NCI-H128 (cell line): Measurements from ENCODE around the gene ZBTB20.
A peak's percentile ranks its signal among the peaks of the same experiment; 100 is the strongest.
"Not testable (repeated sequence)": the region's sequence is repeated elsewhere in the genome, so short reads cannot be mapped to it uniquely, and the experiment has no call there.

ENCODE experiments used
- DNase-seq: peaks from one replicate; lab custom pipeline; 2025; ENCODE audit not compliant: unreplicated experiment; lab: John Stamatoyannopoulos, UW

Gene ZBTB20

GRCh38 chr3:114839476-114839875 is 307.6 kb downstream of the ZBTB20 start:
- DNase-seq: no peak

- DNase-seq: no peak
Observed at GRCh38 chr3:114838025-114838424, 309.1 kb downstream of the ZBTB20 start.

GRCh38 chr3:114834175-114834940 is 312.7 kb downstream of the ZBTB20 start:
- DNase-seq: no peak

- no peak for DNase-seq
Observed at GRCh38 chr3:114831861-114832260, 315.2 kb downstream of the ZBTB20 start.

GRCh38 chr3:114830652-114831051 is 316.4 kb downstream of the ZBTB20 start:
- no peak for DNase-seq

- no peak for DNase-seq
Observed at GRCh38 chr3:114829783-114830182, 317.3 kb downstream of the ZBTB20 start.

GRCh38 chr3:114827495-114827894 is 319.6 kb downstream of the ZBTB20 start:
- DNase-seq: peak; percentile 24

- no peak for DNase-seq
Observed at GRCh38 chr3:114824014-114824413, 323.1 kb downstream of the ZBTB20 start.

- no peak for DNase-seq
Observed at GRCh38 chr3:114823061-114823460, 324.0 kb downstream of the ZBTB20 start.

- DNase-seq: no peak
Observed at GRCh38 chr3:114816052-114816451, 331.0 kb downstream of the ZBTB20 start.

- DNase-seq: not testable (repeated sequence)
Observed at GRCh38 chr3:114812541-114813238, 334.4 kb downstream of the ZBTB20 start.

- DNase-seq: no peak
Observed at GRCh38 chr3:114809668-114810413, 337.2 kb downstream of the ZBTB20 start.

- no peak for DNase-seq
Observed at GRCh38 chr3:114804099-114804498, 343.0 kb downstream of the ZBTB20 start.

GRCh38 chr3:114803042-114803695 is 343.9 kb downstream of the ZBTB20 start:
- no peak for DNase-seq

GRCh38 chr3:114800272-114801031 is 346.6 kb downstream of the ZBTB20 start:
- DNase-seq: no peak

GRCh38 chr3:114799816-114800215 is 347.3 kb downstream of the ZBTB20 start:
- DNase-seq: no peak

GRCh38 chr3:114796796-114797195 is 350.3 kb downstream of the ZBTB20 start:
- no peak for DNase-seq

- DNase-seq: no peak
Observed at GRCh38 chr3:114794894-114795630, 352.0 kb downstream of the ZBTB20 start.

GRCh38 chr3:114792159-114792918 is 354.7 kb downstream of the ZBTB20 start:
- no peak for DNase-seq
